ENCODE measurements around the gene RORC. TPM values are rescaled to one million over a fixed set of nuclear protein-coding genes. Genes with fewer than 3 reads are reported as not detected.

Gene RORC
- total RNA-seq, 6 donors from 2014 or later, result 10.3 to 46.2 (median 24.1) TPM

- Histone ChIP-seq H3K4me1 (peaks cover 0 to 22% (median 15%) of the 10 kb centered on the region in 4 donors), H3K36me3 (peaks cover 0 to 32% (median 25%) of the 10 kb centered on the region in 4 donors), H3K27ac (peak overlapping the region; percentile 88 to 97 (median 90)), H3K27me3 (no peaks in the 10 kb centered on the region), H3K4me3 (peak overlapping the region; percentile 45 to 91 (median 64)), H3K9me3 (no peaks in the 10 kb centered on the region)
- TF ChIP-seq EP300 (IDR thresholded peaks at IDR 0.05), result no peak
- TF ChIP-seq POLR2AphosphoS5 (IDR thresholded peaks at IDR 0.05), result no peak
- TF ChIP-seq CTCF (IDR thresholded peaks at IDR 0.05), result no peak
- no peak for TF ChIP-seq POLR2A (IDR thresholded peaks at IDR 0.05)
- whole genome bisulfite sequencing, 2 donors, result 55 to 60% methylated on average over 10 of the region's 10 CpGs
- DNase-seq (no peak), ATAC-seq (ENCODE audit: low FRiP score in 2 of 2) (no peak)
Observed at GRCh38 chr1:151763990-151764389, 67.6 kb downstream of the RORC start.

- WGBS, 2 donors, result 1% methylated on average over 39 to 61 of the region's 68 CpGs
Observed at GRCh38 chr1:151762941-151763921, 68.4 kb downstream of the RORC start, which contains the start of gene MRPL9. Gene MRPL9 (minus strand): TSS chr1:151763496. CDS start chr1:151763479, 17 bp downstream.

DNA sequence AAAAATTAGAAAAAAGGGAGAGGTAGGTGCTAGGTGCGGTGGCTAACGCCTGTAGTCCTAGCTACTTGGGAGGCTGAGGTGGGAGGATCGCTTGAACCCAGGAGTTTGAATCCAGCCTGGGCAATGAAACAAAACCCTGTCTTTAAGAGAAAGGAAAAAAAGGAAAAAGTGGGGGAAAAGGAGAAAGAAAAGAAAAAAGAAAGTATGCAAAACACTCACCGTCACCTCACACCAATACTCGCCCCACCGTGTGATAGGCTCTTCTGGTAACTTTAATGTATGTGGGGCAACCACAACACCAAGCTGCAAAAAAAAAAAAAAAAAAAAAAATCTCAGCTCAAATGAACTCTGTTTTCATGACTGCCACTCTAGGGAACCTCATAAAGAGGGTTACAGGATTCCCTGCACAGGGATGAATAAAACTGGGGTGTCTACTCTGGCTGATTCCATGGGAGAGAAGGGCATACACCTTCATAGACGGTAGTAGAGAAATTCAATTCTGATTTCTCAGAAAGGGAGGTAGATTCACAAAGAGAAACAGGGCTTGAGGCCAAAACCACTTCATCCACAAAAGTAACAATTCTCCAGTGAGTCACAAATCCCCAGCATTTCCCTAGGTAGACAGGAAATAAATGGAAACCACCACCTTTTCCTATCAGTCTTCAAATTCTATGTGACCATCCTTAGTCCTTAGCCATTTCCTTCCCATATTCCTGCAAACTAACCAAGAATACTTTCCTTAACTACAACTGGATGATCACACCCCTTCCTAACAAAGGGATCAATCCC, 70.8 kb downstream of the RORC start:
- Histone ChIP-seq H3K27ac (no peak overlapping the region), H3K4me3 (no peak overlapping the region), H3K27me3 (no peaks in the 10 kb centered on the region), H3K4me1 (peaks cover 0 to 17% (median 12%) of the 10 kb centered on the region in 4 donors), H3K36me3 (peaks cover 0 to 50% (median 33%) of the 10 kb centered on the region in 4 donors), H3K9me3 (no peaks in the 10 kb centered on the region)
- DNase-seq, result no peak
- ATAC-seq (ENCODE audit: low FRiP score in 2 of 2), result no peak
- no peak for TF ChIP-seq EP300 (IDR thresholded peaks at IDR 0.05)
- TF ChIP-seq CTCF (IDR thresholded peaks at IDR 0.05), result no peak
- TF ChIP-seq POLR2A (IDR thresholded peaks at IDR 0.05), result no peak
- no peak for TF ChIP-seq POLR2AphosphoS5 (IDR thresholded peaks at IDR 0.05)
- WGBS, 2 donors, result 94 to 97% methylated on average over 7 of the region's 7 CpGs

More at GRCh38 chr1:151762941-151763921, 68.4 kb downstream of the RORC start, which contains the start of gene MRPL9:
- no peaks in the 10 kb centered on the region for H3K9me3 ChIP-seq
- DNase-seq, result peak; percentile 80 to 95
- H3K36me3 ChIP-seq, result peaks cover 0 to 40% (median 32%) of the 10 kb centered on the region in 4 donors
- peak within 1 kb of the TSS; percentile 45 to 91 (median 64) for H3K4me3 ChIP-seq
- H3K4me1 ChIP-seq, result peaks cover 0 to 21% (median 15%) of the 10 kb centered on the region in 4 donors
- no peaks in the 10 kb centered on the region for H3K27me3 ChIP-seq
- TF ChIP-seq EP300 (IDR thresholded peaks at IDR 0.05) (no peak), POLR2AphosphoS5 (IDR thresholded peaks at IDR 0.05) (peak; percentile 33 to 62), POLR2A (IDR thresholded peaks at IDR 0.05) (peak in 3 of 4 donors; percentile 21 to 71 (median 65))
- peak; percentile 96 to 99 for ATAC-seq (ENCODE audit: low FRiP score in 2 of 2)
- H3K27ac ChIP-seq, result peak within 1 kb of the TSS; percentile 88 to 97 (median 90)

DNA sequence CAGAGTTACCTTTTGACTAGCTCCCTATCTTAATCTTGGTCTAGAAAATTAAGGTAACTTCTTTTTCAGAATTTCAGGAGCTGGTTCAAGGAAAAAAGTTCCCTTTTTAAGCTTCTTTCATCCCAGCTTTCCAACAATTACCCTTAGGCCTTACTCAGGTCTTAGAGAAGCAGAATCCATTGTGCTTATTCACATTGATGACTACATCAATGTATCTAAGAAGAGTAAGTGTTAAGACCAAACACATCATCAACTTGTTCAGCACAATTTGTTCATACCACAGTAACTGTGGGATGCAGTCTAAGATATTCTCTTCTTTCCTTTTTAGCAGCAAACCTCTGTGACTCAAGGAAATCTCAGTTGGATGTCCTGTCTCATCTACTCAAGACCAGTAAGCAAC, 72.4 kb downstream of the RORC start:
- no peak overlapping the region for H3K4me3 ChIP-seq
- H3K4me1 ChIP-seq, result peaks cover 0 to 15% (median 9%) of the 10 kb centered on the region in 4 donors
- ATAC-seq (ENCODE audit: low FRiP score in 2 of 2), result no peak
- no peak overlapping the region for H3K27ac ChIP-seq
- no peak for DNase-seq
- TF ChIP-seq CTCF (IDR thresholded peaks at IDR 0.05) (no peak), EP300 (IDR thresholded peaks at IDR 0.05) (no peak), POLR2A (IDR thresholded peaks at IDR 0.05) (no peak), POLR2AphosphoS5 (IDR thresholded peaks at IDR 0.05) (no peak)
- H3K36me3 ChIP-seq, result peaks cover 0 to 50% (median 33%) of the 10 kb centered on the region in 4 donors
- H3K27me3 ChIP-seq, result no peaks in the 10 kb centered on the region
- H3K9me3 ChIP-seq, result no peaks in the 10 kb centered on the region
